HG02870 (cell line): Measurements from ENCODE around the gene RCAN1.
"Not testable (repeated sequence)": the region's sequence is repeated elsewhere in the genome, so short reads cannot be mapped to it uniquely, and the experiment has no call there.

Experiments
- ATAC-seq: cut with Tn5 transposase; IDR thresholded peaks from one replicate; pipeline ENCODE4 v1.9.1; 2021; ENCODE audit warnings: mild to moderate bottlenecking, moderate library complexity; ENCODE audit not compliant: unreplicated experiment

The RCAN1 gene

DNA sequence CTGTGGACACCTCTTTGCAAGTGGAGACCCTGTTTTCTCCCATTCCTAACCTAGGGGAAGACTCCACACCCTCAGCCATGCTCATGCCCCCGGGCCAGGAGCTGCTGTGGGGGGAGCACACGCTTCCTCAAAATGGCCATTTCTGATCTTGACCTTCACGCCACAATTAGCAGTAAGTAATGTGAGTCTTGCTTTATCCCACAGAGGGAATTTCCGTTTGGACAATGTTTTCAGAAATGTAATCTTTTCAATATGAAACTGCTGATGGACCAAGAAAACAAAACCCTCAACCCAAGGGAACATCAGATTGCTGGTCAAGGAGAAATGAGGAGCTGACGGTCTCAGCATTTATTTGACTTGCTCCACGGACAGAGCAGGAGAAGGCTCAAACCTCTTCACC is 94.6 kb downstream of the RCAN1 start:
- ATAC-seq: no peak

DNA sequence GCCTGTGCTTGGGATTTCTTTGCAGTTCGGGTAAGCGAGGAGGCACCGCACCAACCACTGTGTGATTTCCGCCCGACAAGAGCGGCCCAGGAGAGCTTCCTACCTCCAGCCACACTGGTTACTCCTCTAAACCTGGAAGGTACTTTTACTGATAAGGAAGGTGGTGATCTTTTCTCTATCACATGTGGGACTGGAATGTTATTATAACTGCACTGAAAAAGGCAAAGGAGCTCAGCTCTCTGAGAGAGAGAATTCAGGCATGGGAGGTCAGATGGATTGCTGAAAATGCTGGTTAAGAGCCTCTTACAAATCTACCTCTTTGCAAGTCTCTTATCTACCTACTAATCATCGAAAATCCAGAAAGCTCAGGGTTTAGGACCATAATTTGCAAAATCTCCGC is 95.2 kb downstream of the RCAN1 start:
- no peak for ATAC-seq

DNA sequence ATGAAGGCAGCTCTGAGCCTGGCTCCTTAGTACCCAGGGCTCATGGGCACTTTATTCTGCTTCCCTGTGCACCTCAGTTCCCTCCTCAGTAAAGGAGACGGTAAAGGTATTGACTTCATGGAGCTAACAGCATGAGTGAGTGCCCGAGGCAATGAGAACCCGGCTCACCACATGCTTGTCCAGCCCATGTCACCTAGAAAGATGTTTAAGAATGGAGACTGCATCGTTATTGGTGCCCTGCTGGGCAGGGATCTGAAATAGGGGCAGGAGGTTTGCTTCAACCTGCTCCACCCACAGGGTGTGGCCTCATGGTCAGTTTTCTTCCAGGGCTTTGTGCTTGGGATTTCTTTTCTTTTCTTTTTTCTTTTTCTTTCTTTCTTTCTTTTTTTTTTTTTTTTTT is 95.9 kb downstream of the RCAN1 start:
- no peak for ATAC-seq

DNA sequence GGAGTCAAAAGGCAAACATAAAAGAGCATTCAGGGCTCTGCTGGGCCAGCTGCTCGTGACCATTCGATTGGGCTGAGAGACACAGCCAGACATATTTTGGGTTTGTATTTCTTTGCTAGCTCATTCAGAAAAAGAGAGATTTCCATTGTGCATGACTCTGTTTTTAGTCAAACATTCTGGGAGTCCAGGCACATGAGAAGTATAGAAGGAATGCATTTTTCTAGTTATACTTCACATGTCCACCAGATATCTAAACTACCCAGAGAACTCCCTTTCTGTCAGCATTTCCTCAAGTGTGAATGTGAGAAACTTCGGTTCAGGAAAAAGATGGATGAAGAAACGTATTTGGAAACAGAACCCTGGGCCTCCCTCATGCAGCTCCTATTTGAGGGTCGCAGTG is 96.6 kb downstream of the RCAN1 start:
- ATAC-seq: no peak

DNA sequence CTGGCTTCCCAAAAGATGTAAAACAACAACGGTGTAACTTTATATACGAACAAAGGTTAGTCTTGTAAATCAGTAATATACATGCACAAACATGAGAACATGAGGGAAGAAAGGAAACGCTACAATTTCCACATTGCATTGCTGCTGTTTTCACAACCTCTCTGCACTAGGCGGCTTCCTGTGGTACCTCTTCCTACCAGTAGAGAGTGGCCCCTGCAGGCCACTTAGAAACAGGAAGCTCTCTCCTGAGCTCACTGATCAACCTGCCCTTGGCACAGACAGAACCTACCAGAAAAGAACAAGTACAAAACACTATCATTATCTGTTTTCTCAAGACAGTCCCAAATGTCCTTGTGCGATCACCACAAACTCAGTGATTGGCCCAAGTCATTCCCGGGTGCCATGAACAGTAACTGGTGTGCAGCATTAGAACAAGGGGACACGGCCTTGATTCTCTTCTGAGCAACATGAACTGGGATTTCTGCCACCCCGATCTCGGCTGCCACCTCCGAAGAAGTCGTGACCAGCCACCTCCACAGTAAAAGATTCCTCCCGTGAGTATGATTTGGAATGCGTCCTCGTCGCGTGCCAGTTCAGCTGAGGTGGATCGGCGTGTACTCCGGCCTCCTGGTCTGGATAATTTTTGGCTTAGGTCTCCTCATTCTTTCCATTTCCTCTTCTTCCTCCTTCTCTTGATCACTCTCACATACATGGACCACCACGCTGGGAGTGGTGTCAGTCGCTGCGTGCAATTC is 97.2 kb downstream of the RCAN1 start:
- ATAC-seq: no peak

DNA sequence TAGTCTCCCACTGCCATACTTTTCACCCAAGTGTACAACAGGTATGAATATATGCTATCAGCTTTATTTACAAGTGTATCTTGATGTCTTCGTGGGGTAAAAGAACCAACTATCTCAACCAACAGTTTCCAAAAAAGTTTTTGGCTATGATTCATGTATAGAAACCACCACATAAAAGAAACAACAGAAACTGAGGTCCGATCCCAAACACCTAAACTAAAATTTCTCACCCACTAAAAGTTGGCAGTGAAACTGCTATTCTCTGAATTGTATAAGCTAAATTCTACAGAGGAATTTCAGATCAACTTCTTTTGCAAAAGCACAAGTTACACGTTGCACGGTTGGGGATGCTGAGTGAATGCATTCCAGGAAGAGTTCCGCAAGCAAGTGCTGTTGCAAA is 97.9 kb downstream of the RCAN1 start:
- no peak for ATAC-seq

DNA sequence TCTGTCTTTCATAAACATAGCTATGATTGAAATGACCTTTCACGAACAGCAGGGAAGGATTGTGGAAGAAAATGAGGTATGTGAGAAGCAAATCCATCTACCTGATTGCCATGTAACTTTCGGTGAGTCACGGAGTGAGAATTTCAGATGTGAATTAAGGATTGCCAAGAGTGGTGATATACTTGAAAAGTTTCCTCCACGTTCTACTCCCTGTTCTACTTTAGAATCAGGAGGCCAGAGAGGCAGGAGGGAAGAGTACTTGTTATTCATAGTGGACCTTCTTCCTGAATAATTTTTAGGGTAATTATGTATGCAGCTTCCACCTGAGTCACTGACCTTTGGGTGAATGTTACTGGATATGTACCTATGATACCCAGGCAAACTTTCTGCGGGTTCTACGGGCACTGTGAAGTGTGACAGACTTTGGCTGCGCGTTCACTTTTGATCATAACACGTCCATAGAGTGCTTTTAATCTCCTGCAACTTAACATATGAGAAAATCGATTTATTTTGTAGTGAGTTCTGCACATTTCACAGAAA is 100.3 kb downstream of the RCAN1 start:
- ATAC-seq: no peak

DNA sequence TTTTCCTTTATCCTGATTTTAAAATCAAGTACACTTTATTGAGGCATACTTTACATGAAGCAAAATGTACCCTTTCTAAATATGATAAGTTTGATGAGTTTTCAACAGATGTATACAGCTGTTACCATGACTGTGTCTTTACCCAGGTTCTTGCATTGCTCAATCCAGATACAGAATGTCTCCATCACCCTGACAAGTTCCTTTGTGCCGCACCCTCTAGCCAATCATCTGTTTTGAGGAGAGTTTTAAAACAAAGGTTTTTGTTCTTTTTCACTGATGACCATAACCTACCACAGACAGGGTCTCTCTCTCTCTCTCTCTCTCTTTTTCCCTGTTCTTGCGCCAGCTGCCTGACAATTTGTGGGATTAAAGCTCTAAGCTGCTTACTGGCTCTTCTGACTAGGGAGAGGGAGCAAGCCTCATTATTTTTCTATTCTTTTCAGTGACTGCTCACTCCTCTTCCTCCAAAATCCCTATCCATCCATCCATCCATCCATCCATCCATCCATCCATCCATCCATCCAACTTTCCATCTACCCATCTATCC is 101.7 kb downstream of the RCAN1 start:
- no peak for ATAC-seq

DNA sequence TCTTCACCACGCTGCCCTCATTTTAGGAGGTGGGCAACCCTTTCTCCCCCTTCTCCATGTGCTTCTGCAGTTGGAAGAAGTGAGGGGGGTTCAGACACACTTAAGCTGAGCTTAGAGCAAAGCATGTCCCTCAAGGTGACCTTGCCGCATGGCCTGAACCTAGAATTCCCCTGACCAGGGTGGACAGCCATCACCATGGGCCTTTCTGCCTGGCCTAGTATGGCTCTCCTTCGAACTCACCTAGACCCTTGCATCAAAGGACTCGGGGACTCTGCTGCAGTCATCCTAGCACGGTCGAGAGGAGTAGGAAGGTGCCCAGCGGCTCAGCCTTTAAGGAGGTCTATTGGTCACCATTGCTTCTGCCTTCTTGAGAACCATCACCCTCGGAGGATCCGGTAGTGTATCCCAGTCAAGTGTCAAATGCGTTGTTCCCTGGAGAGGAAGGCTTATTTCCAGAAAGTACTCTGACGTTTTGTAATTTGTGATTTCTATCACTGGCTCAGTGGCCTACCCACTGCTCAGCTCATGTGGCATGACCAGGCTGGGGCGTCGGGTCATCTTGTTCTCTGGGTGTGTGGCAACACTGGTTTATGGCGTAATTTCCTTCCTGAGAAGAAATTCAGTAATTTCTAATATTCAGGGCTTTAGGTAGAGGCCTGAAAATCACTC is 103.0 kb downstream of the RCAN1 start, which contains the start of gene KCNE1:
KCNE1 (minus strand) TSS at position 424 of the 669 bp plus-strand sequence. CDS start 62,576 bp downstream, outside the sequence.
- no peak for ATAC-seq

DNA sequence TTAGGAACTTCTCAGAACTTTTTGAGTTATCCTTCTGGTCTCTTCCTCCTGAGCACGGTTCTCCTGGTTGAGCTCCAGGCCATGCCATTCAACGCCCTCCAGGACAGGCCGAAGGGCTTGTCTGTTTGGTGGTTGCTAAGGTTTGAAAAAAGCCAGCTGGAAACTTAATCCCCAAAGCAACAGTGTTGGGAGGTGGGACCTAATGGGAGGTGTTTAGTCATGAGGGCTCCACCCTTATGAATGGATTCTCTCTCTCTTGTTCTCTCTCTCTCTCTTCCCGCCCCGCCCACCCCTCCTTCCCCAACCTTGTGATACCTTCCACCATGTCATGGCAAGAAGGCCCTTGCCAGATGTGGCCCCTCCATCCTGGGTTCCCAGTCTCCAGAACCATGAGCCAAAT is 103.7 kb downstream of the RCAN1 start:
- no peak for ATAC-seq

DNA sequence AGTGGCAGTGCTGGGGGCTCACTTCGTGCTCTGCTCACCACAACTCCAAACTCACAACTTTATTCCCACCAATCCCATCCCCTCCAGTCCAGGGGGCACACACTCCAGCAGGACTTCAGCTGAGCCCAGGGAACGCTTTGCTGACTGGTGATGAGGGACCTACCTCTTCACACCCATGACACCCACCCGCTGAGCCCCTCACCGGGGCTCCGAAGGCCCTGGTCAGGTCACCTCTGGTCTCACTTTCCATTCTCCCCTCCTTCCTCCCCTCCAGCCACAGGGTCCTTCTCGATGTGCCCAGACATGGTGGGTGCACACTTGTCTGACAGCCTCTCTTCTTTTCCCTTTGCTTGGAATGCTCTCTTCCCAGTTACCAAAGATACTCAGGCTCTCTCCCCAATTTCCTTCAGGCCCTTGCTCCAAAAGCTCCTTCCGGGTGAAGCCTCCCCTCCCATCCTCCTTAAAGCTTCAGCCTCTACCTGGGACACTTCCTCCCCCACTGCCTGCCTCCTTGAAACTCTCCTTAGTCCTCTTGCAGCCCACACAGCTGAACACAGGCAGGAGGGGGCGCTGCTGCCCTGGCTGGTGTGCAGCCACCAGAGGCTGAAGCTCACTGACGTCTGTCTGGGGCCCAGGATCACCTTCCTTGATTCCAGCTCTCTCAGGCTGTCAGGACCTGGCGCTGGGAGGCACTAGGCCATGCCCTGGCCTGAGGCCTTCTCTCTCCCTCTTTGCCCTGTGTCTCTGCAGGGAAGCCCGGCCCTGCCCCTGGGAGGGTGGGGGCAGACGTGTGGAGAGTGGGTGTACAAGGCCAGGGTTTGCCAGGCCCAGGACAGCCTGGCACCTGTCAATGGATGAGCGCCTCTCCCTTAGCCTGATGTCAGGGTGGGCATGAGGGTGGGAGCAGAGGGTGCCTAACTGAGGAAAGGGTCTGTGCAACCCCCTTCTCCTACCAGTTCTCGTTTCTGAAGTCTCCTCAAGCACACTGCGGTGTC is 104.5 kb downstream of the RCAN1 start:
- ATAC-seq: peak; percentile 61

DNA sequence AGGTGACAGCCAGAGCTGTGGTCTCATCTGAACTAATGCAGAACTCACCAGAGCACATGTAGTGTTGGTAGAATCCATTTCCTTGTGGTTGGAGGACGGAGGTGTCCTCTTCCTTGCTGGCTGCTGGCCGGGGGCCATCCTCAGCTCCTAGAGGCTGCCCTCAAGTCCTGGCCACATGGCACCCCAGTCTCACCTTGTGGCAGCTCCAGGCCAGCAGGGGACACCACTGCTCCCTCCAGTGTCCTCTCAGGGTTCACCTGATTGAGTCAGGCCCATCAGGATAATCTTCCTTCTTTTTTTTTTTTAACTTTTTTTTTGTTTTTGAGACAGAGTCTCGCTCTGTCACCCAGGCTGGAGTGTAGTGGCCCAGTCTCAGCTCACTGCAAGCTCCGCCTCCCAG is 105.8 kb downstream of the RCAN1 start:
- no peak for ATAC-seq

DNA sequence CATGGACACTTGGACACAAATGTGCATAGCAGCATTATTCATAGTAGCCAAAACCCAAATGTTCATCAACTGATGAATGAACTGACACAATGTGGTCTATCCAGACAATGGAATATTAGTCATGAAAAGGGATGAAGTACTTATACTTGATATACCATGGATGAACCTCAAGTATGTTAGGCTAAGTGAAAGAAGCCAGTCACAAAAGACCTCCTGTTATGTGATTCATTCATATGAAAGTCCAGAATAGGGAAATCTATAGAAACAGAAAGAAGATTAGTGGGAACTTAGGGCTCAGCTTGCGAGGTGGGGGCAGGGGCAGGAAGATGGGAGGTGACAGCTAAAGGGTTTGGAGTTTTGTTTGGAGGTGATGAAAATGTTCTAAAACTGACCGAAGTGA is 110.3 kb downstream of the RCAN1 start:
- ATAC-seq: no peak

DNA sequence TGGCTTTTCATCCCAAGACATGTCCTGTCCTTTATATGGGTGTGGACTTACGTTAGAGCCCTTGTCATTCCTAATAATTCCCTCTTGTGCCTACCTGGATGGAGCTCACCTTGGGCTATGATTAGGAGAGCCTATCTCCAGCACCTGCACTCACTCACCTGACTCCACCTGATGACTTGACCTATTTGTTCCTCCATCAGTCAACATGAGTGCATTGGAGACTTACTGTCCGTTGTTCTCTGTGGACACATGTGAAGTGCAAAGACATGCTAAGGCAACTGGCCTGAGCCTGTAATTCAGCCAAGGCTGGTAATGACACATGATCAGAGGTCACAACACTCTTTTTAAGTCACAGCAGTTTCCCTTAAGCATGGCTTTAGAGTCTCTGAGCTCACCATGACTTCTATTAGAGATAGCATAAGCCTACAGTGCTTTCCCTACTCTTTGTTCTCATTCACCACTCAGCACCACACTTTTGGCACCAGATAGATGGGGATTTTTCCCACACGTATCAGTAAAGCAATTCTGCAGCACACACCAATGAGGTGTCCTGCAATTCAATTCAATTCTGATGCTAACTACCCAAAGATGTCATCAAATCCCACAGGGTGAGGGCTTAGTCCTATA is 112.3 kb downstream of the RCAN1 start:
- no peak for ATAC-seq

DNA sequence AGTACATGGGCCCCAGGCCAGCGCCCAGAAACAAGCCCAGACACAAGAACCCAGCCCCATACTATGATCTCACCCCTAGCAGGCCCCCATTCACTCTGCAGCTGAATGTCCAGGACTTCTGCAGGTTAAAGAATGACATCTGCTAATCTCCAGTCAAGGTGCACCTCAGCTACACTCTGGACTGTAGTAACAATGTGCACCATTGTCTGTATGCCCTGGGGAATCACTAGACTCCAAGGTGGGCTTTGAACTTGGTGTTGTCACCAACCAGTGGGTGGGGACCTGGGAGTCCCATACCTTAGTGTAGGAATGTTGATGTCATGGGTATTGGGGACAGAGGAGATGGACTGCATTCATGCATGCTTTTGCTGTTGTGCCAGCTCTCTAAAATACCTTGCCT is 113.2 kb downstream of the RCAN1 start:
- ATAC-seq: no peak

DNA sequence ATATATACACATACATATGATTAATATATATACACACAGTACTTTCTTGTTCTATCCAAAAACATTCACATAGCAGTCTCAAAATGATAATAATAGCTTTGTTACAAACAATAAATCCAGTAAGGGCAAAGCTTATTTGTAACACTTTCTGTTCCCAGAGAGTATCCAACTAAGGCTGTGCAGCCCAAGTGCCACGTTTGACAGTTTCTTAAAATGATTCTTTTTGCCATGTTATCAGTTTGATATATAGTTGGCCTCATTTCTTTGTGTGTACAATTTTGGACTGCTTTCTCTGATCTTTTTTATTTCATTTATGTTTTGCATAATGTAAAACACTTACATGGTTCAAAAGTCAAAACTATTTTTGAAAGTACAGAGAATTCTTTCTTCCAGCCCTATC is 114.7 kb downstream of the RCAN1 start:
- ATAC-seq: no peak

DNA sequence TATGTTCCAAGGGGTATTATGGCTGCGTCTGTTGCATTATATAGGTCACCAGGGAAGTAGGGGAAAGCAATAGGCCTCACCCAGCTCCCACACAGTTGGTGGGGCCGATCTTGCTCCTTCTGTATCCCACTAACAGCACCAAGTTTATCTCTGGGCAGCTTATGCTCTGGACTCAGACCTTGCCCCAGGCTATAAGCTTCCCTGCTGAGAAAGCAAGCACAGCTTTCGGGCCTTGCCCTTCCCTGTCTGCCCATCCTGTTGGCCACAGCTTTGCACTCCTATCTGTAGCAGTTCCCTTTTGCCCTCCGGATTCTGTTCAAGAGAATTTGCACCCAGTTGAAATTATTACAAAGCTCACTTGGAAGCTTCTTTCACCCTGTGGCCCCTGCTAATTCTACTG is 115.8 kb downstream of the RCAN1 start:
- no peak for ATAC-seq

DNA sequence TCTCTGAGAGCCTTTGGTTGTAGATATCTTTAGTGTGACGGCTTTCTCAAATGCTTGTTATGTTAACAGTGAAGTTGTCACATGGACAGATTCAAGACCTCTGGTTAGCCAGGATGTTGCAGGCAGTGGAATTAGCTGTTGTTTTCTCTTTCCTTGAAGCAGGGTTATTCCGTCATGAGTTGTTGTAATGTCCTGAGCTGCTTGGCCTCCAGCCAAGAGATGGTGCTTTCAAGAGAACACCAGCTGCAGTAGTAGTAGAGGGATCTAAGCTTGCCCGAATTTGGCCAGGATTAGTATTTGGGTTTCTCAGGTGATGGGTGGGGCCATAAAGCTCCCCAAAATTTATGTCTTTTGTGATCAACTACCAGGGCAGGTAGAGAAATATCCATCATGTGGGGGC is 116.3 kb downstream of the RCAN1 start:
- ATAC-seq: no peak

DNA sequence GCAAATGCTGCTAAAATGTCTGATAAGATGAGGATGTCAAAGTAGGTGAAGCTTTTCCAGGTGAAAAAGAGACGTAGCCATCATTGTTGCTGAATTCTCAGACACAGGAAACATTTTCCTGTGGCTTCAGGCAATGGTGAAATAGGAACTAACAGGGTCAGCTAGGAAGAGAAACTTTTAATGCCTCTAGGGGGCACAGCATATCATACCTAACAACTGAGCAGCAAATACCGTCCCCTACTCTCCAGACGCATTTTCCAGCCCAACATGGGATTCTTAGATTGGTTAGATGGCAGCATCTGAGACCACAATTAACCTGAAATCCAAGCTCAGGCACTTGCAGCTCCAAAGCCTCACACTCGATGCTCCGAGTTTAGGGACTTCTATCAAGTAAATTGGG is 131.1 kb downstream of the RCAN1 start:
- ATAC-seq: not testable (repeated sequence)

DNA sequence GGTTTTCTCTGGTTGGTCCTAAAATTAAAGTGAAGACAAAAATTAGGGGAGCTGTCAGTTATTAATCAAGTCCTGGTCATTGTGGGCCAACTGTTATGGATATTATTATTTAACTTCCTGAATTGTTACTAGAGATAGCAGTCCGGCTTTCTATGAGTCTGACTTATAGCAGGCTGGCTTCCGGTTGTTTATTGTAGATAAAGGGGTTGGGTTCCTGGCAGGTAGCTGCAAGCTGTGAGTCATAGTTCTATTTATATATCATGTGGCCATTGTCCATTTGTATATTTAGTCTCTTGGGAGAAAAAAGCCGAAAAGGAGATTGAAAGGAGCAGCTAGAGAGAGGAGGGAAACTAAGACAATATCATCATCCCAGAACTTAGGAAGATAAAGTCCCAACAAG is 131.5 kb downstream of the RCAN1 start:
- ATAC-seq: not testable (repeated sequence)
